Tibial nerve (tissue), 4 donors: ENCODE results near the gene PRKAG3. TPM values are rescaled to one million over a fixed set of nuclear protein-coding genes. Genes with fewer than 3 reads are reported as not detected.

Experiments used
- DNase-seq, 2 donors: peaks; one replicate each; pipeline ENCODE4 v3.0.0-alpha.2; 2019; ENCODE audit warnings: low spot score in 2 of 2
- H3K27ac ChIP-seq, 4 donors: fragments of 200-600 bp; sonication (generic) in 3 of 4; one replicate each; pipeline ENCODE4 v1.5.1; 2017 to 2019; ENCODE audit warnings: mild to moderate bottlenecking in 1 of 4
- H3K27me3 ChIP-seq, 2 donors: fragments of 200-600 bp; sonication (generic) in 1 of 2; one replicate each; pipeline versions ENCODE4 v1.5.1 to v1.6.0; 2017 to 2019
- H3K36me3 ChIP-seq, 3 donors: fragments of 200-600 bp; sonication (generic); one replicate each; pipeline ENCODE4 v1.5.1; 2018 to 2019
- H3K4me1 ChIP-seq, 4 donors: fragments of 200-600 bp; sonication (generic) in 3 of 4; one replicate each; pipeline ENCODE4 v1.5.1; 2017 to 2019
- H3K4me3 ChIP-seq, 4 donors: fragments of 200-600 bp; sonication (generic) in 3 of 4; one replicate each; pipeline ENCODE4 v1.5.1; 2017 to 2019; ENCODE audit warnings: mild to moderate bottlenecking in 1 of 4, moderate library complexity in 1 of 4
- H3K9me3 ChIP-seq, 4 donors: fragments of 200-600 bp; sonication (generic) in 3 of 4; one replicate each; pipeline ENCODE4 v1.5.1; 2017 to 2019
- CTCF ChIP-seq, 5 experiments: fragments of 200-600 bp in 3 of 5; fragments of 450-650 bp in 2 of 5; sonication (generic) in 3 of 5; IDR thresholded peaks; one replicate each; pipeline ENCODE4 v1.5.1; 2016 to 2019; ENCODE audit warnings: antibody characterized with exemption in 5 of 5, mild to moderate bottlenecking in 3 of 5, moderate library complexity in 2 of 5
- EP300 ChIP-seq, 2 donors: sonication (generic); formaldehyde crosslinking; IDR thresholded peaks; one replicate each; pipeline ENCODE4 v1.6.1; 2017; ENCODE audit warnings: antibody characterized with exemption in 2 of 2, mild to moderate bottlenecking in 1 of 2
- POLR2A ChIP-seq, 2 donors: fragments of 450-650 bp; IDR thresholded peaks; one replicate each; pipeline ENCODE4 v1.6.1; 2017; ENCODE audit warnings: antibody characterized with exemption in 2 of 2, mild to moderate bottlenecking in 2 of 2, moderate library complexity in 2 of 2
- WGBS, 2 donors: methylation state at CpG; one replicate each; pipeline ENCODE4 v1.1.5; 2018; 5-methylcytosine and 5-hydroxymethylcytosine counted together
- total RNA-seq, 4 donors: library from RNA; depleted of rRNA; stranded (reverse); fragments of >200 nt; gene quantifications; one replicate each; pipeline ENCODE4 v1.1.0, GENCODE V29; 2016

The PRKAG3 gene
- total RNA-seq, 4 donors from 2014 or later: not detected

- no peaks in the 10 kb centered on the region for H3K27me3 ChIP-seq
- H3K27ac ChIP-seq: peak overlapping the region; percentile 52 to 92 (median 77)
- DNase-seq: peak; percentile 77 to 88
- peak; percentile 93 to 97 for TF ChIP-seq EP300 (IDR thresholded peaks at IDR 0.05)
- peak in 1 of 2 donors; percentile 13 for TF ChIP-seq POLR2A (IDR thresholded peaks at IDR 0.05)
- no peak for TF ChIP-seq CTCF (IDR thresholded peaks at IDR 0.05)
- no peak overlapping the region for H3K4me3 ChIP-seq
- peaks cover 0 to 10% (median 0%) of the 10 kb centered on the region in 4 donors for H3K9me3 ChIP-seq
- H3K36me3 ChIP-seq: peaks cover 0 to 7% (median 0%) of the 10 kb centered on the region in 3 donors
- H3K4me1 ChIP-seq: peaks cover 0 to 41% (median 10%) of the 10 kb centered on the region in 4 donors
- 22 to 24% methylated on average over 10 of the region's 10 CpGs for WGBS, 2 donors
Measured at GRCh38 chr2:218806346-218806978, 25.1 kb downstream of the PRKAG3 start.

- TF ChIP-seq CTCF (IDR thresholded peaks at IDR 0.05) (no peak), POLR2A (IDR thresholded peaks at IDR 0.05) (no peak), EP300 (IDR thresholded peaks at IDR 0.05) (no peak)
- H3K27ac ChIP-seq: peak overlapping the region; percentile 52 to 92 (median 77)
- 12 to 36% methylated on average over 3 of the region's 3 CpGs for WGBS, 2 donors
- peaks cover 0 to 37% (median 10%) of the 10 kb centered on the region in 4 donors for H3K4me1 ChIP-seq
- no peaks in the 10 kb centered on the region for H3K27me3 ChIP-seq
- DNase-seq: no peak
- H3K9me3 ChIP-seq: peaks cover 0 to 10% (median 0%) of the 10 kb centered on the region in 4 donors
- H3K36me3 ChIP-seq: peaks cover 0 to 5% (median 0%) of the 10 kb centered on the region in 3 donors
- no peak overlapping the region for H3K4me3 ChIP-seq
Measured at GRCh38 chr2:218805627-218806026, 26.0 kb downstream of the PRKAG3 start.

- WGBS, 2 donors: 65 to 90% methylated on average over 1 of the region's 1 CpG
- no peak for TF ChIP-seq CTCF (IDR thresholded peaks at IDR 0.05)
- no peak for TF ChIP-seq EP300 (IDR thresholded peaks at IDR 0.05)
- no peak for TF ChIP-seq POLR2A (IDR thresholded peaks at IDR 0.05)
- peaks cover 0 to 10% (median 0%) of the 10 kb centered on the region in 4 donors for H3K9me3 ChIP-seq
Measured at GRCh38 chr2:218804817-218805216, 26.8 kb downstream of the PRKAG3 start.

GRCh38 chr2:218802386-218802994, 29.1 kb downstream of the PRKAG3 start:
- 41 to 43% methylated on average over 4 of the region's 4 CpGs for WGBS, 2 donors
- peaks cover 0 to 26% (median 10%) of the 10 kb centered on the region in 4 donors for H3K4me1 ChIP-seq
- H3K9me3 ChIP-seq: peaks cover 0 to 10% (median 0%) of the 10 kb centered on the region in 4 donors
- H3K36me3 ChIP-seq: no peaks in the 10 kb centered on the region
- H3K4me3 ChIP-seq: no peak overlapping the region
- DNase-seq: no peak
- H3K27ac ChIP-seq: peak overlapping the region in 2 of 4 donors; percentile 20 to 45
- no peaks in the 10 kb centered on the region for H3K27me3 ChIP-seq
- TF ChIP-seq CTCF (IDR thresholded peaks at IDR 0.05) (no peak), POLR2A (IDR thresholded peaks at IDR 0.05) (no peak), EP300 (IDR thresholded peaks at IDR 0.05) (no peak)

More at GRCh38 chr2:218804817-218805216, 26.8 kb downstream of the PRKAG3 start:
- no peaks in the 10 kb centered on the region for H3K27me3 ChIP-seq
- H3K27ac ChIP-seq: peak overlapping the region in 3 of 4 donors; percentile 67 to 92 (median 87)
- DNase-seq: no peak
- H3K4me3 ChIP-seq: no peak overlapping the region
- H3K4me1 ChIP-seq: peaks cover 0 to 32% (median 10%) of the 10 kb centered on the region in 4 donors
- peaks cover 0 to 2% (median 0%) of the 10 kb centered on the region in 3 donors for H3K36me3 ChIP-seq

- no peak for TF ChIP-seq POLR2A (IDR thresholded peaks at IDR 0.05)
- TF ChIP-seq CTCF (IDR thresholded peaks at IDR 0.05): no peak
- no peak for TF ChIP-seq EP300 (IDR thresholded peaks at IDR 0.05)
Measured at GRCh38 chr2:218799990-218800389, 31.6 kb downstream of the PRKAG3 start.

More at GRCh38 chr2:218799990-218800389, 31.6 kb downstream of the PRKAG3 start:
- Histone ChIP-seq H3K27ac (no peak overlapping the region), H3K36me3 (no peaks in the 10 kb centered on the region), H3K9me3 (peaks cover 0 to 10% (median 0%) of the 10 kb centered on the region in 4 donors), H3K4me1 (peaks cover 0 to 6% (median 0%) of the 10 kb centered on the region in 4 donors), H3K4me3 (no peak overlapping the region), H3K27me3 (no peaks in the 10 kb centered on the region)
- 62 to 63% methylated on average over 6 of the region's 6 CpGs for WGBS, 2 donors
- DNase-seq: no peak
